Progenitor cell of endocrine pancreas (in vitro differentiated cells): Measurements from ENCODE around the gene TXNRD1. TPM values are rescaled to one million over a fixed set of nuclear protein-coding genes. Genes with fewer than 3 reads are reported as not detected.

Experiments used
- DNase-seq: peaks from one replicate; pipeline ENCODE4 v3.0.0; 2021; ENCODE audit warnings: low spot score; ENCODE audit not compliant: unreplicated experiment
- H3K27ac Mint-ChIP-seq: 2 replicates; pipeline ENCODE4 v1.8.0; 2021; ENCODE audit warnings: mild to moderate bottlenecking, moderate library complexity, mixed read lengths
- H3K27me3 Mint-ChIP-seq: 2 replicates; pipeline ENCODE4 v1.8.0; 2021; ENCODE audit warnings: mixed read lengths
- H3K36me3 Mint-ChIP-seq: 2 replicates; pipeline ENCODE4 v1.8.0; 2022; ENCODE audit warnings: mixed read lengths; ENCODE audit not compliant: insufficient read depth
- H3K4me1 Mint-ChIP-seq: 2 replicates; pipeline ENCODE4 v1.8.0; 2021; ENCODE audit warnings: low read depth, mixed read lengths
- H3K4me3 Mint-ChIP-seq: 2 replicates; pipeline ENCODE4 v1.8.0; 2021; ENCODE audit warnings: low read depth, mild to moderate bottlenecking, moderate library complexity, mixed read lengths
- H3K9me3 Mint-ChIP-seq: 2 replicates; pipeline ENCODE4 v1.8.0; 2021; ENCODE audit warnings: low read depth, mixed read lengths
- CTCF ChIP-seq: fragments of 200-600 bp; sonication (generic); IDR thresholded peaks from one replicate; pipeline ENCODE4 v1.5.0; 2021; ENCODE audit warnings: antibody characterized with exemption, mild to moderate bottlenecking; ENCODE audit not compliant: unreplicated experiment
- total RNA-seq: library from RNA; stranded (reverse); gene quantifications from 2 replicates; pipeline ENCODE4 v1.2.1, GENCODE V29; 2021

TXNRD1 gene
- total RNA-seq, 1 donor from 2014 or later, result 116 TPM

- no peak overlapping the region for H3K27ac Mint-ChIP-seq
- no peak for TF ChIP-seq CTCF
- H3K9me3 Mint-ChIP-seq, result peaks cover 8% of the 10 kb centered on the region
- H3K27me3 Mint-ChIP-seq, result peaks cover under 1% of the 10 kb centered on the region
- H3K36me3 Mint-ChIP-seq, result peaks cover 1% of the 10 kb centered on the region
- no peak for DNase-seq
- H3K4me3 Mint-ChIP-seq, result no peak overlapping the region
- H3K4me1 Mint-ChIP-seq, result no peaks in the 10 kb centered on the region
Observed at GRCh38 chr12:104183443-104183842, 32.1 kb upstream of the TXNRD1 start.

DNA sequence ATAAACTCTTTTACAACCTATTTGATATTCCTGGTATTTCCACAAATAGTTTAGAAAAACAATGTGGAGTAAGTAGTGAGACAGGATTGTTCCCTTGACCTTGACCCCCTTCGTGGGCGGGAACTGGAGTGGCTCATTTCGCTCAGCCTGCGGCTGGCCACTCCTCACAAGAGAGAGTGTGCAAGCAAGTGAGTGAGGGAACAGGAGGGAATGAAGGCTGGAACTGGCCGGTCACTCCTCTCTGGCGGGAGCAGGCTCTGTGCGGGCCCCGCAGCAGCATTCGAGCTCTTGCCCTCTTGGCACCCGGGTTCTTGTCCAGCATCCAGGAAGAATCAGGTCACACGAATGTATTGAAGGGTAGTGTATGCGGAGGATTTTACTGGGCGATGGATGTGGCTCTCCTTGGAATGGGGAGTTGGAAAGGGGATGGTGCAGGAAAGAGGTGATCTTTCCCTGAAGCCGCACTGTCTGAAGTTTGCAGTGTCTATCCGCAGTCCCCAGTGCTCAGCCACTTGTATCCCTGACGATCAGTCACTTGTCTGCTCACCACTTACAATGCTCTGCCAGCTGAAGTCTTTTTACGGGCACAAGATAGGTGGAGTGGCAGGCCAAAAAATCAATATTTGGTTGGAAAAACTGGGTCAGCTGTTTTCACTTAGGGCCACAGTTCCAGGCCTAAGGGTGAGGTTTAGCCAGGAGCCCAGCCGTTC, 28.0 kb upstream of the TXNRD1 start:
- DNase-seq, result no peak
- no peaks in the 10 kb centered on the region for H3K27me3 Mint-ChIP-seq
- H3K4me3 Mint-ChIP-seq, result no peak overlapping the region
- H3K27ac Mint-ChIP-seq, result no peak overlapping the region
- H3K36me3 Mint-ChIP-seq, result peaks cover 1% of the 10 kb centered on the region
- H3K4me1 Mint-ChIP-seq, result no peaks in the 10 kb centered on the region
- H3K9me3 Mint-ChIP-seq, result peaks cover 8% of the 10 kb centered on the region
- no peak for TF ChIP-seq CTCF

GRCh38 chr12:104188534-104188933, 27.0 kb upstream of the TXNRD1 start:
- DNase-seq, result no peak
- Mint-ChIP-seq H3K27ac (no peak overlapping the region), H3K9me3 (peaks cover 4% of the 10 kb centered on the region), H3K36me3 (no peaks in the 10 kb centered on the region), H3K4me1 (no peaks in the 10 kb centered on the region), H3K4me3 (no peak overlapping the region), H3K27me3 (no peaks in the 10 kb centered on the region)
- TF ChIP-seq CTCF, result no peak

DNA sequence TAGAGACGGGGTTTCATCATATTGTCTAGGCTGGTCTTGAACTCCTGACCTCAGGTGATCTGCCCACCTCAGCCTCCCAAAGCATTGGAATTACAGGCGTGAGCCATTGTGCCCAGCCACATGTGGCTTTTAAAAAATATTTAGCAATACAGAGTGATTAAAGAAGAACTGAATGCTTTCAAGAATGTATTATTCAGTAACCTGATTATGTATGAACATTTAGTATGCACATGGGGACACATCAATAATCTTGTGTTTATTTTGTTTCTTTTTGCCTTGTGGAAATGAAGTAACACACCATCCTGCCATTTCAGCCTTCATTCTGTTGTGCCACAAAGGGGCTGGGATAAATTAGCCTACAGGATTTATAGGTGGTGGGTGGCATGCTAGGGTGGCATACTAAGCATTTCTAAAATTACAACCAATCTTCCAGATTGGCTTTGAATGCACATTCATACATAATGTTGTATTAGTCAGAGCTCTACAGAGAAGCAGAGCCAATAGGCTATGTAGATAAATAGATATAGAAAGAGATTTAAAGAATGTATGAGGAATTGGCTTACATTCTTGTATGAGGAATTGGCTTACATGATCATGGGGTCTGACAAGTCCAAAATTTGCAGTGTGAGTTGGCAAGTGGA, 25.5 kb upstream of the TXNRD1 start:
- Mint-ChIP-seq H3K27me3 (no peaks in the 10 kb centered on the region), H3K4me1 (no peaks in the 10 kb centered on the region), H3K9me3 (peaks cover 3% of the 10 kb centered on the region), H3K4me3 (no peak overlapping the region), H3K27ac (no peak overlapping the region), H3K36me3 (no peaks in the 10 kb centered on the region)
- no peak for TF ChIP-seq CTCF
- DNase-seq, result no peak

DNA sequence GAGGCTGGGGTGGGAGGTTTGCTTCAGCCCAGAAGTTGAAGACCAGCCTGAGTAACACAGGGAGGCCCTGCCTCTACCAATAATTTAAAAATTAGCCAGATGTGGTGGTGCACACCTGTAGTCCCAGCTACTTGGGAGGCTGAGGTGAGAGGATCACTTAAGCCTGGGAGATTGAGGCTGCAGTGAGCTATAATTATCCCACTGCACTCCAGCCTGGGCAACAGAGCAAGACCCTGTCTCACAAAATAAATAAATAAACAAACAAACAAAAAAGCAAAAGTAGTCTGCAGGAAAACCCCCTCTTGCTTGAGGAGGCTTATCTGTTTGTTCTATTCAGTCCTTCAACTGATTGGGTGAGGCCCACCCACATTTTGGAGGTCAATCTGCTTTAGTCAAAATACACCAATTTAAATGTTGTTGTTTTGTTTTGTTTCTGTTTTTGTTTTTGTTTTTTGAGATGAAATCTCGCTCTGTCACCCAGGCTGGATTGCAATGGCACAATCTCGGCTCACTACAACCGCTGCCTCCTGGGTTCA, 24.9 kb upstream of the TXNRD1 start:
- H3K9me3 Mint-ChIP-seq, result peaks cover 3% of the 10 kb centered on the region
- H3K27ac Mint-ChIP-seq, result no peak overlapping the region
- no peak for TF ChIP-seq CTCF
- H3K27me3 Mint-ChIP-seq, result no peaks in the 10 kb centered on the region
- DNase-seq, result no peak
- H3K36me3 Mint-ChIP-seq, result no peaks in the 10 kb centered on the region
- H3K4me1 Mint-ChIP-seq, result no peaks in the 10 kb centered on the region
- no peak overlapping the region for H3K4me3 Mint-ChIP-seq
